HEK293T (cell line): ENCODE data around the gene RHBDD1.

Experiments
- CTBP1 ChIP-seq: fragments of 450-650 bp; IDR thresholded peaks from 2 replicates; pipeline ENCODE4 v1.6.1; 2016; ENCODE audit warnings: borderline replicate concordance
- FOXK2 ChIP-seq: fragments of 450-650 bp; IDR thresholded peaks from 2 replicates; pipeline ENCODE4 v1.6.1; 2016; ENCODE audit warnings: mild to moderate bottlenecking
- SUZ12 ChIP-seq: fragments of 450-650 bp; IDR thresholded peaks from 2 replicates; pipeline ENCODE4 v1.6.1; 2016; ENCODE audit warnings: mild to moderate bottlenecking
- TARDBP ChIP-seq: fragments of 450-650 bp; IDR thresholded peaks from 2 replicates; pipeline ENCODE4 v1.6.1; 2016

DNA sequence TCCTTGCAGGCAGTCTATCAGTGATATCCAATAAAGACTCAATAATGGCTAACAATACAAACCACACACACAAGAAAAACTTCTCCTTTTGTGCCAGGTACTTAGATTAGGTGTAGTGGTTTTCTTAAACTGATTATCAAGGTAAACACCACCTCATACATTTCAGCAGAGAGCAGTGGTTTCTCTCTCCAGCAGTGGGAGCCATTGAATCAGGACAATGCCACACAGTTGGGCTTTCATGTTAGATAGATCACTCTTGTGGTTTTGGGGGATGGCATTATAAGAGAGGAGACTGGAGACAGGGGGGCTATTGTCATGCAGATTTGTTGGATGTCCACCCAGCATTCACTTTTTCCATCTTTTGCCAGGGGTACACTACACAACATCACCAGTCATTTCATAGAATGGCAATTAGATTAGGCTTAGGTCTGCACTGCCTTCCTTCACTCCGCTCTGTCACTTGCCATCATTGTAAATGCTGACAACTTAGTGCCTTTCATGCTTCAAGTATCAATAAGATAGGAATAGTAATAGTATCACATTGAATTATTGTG is 22.6 kb upstream of the RHBDD1 start:
- no peak for TF ChIP-seq SUZ12
- TF ChIP-seq TARDBP = no peak
- no peak for TF ChIP-seq FOXK2
- no peak for TF ChIP-seq CTBP1
